GM23338 (cell line): ENCODE results near the gene RAB3GAP1. TPM values are rescaled to one million over a fixed set of nuclear protein-coding genes. Genes with fewer than 3 reads are reported as not detected.

Experiments used
- ATAC-seq: fragments of 200-7000 bp; cut with Tn5 transposase; 3 replicates; pipeline ENCODE4 v1.9.1; 2020
- DNase-seq: peaks from one replicate; pipeline ENCODE4 v3.0.0-alpha.2; 2015; ENCODE audit warnings: low spot score
- H2AFZ ChIP-seq: fragments of 200-600 bp; sonication (generic); 2 replicates; pipeline ENCODE4 v1.8.0; 2016; ENCODE audit warnings: antibody characterized with exemption, mild to moderate bottlenecking, moderate library complexity
- H3F3A ChIP-seq: fragments of 200-600 bp; sonication (generic); replicated peaks from 2 replicates; pipeline ENCODE4 v1.8.0; 2017; ENCODE audit warnings: antibody characterized with exemption, mixed run types, low read depth
- H3K27ac ChIP-seq: fragments of 200-600 bp; sonication (generic); 2 replicates; pipeline ENCODE4 v1.6.1; 2016; ENCODE audit warnings: low read depth
- H3K27me3 ChIP-seq: fragments of 200-600 bp; sonication (generic); 2 replicates; pipeline ENCODE4 v1.8.0; 2016; ENCODE audit warnings: mild to moderate bottlenecking, mixed run types, moderate library complexity; ENCODE audit not compliant: insufficient read depth
- H3K36me3 ChIP-seq: fragments of 200-600 bp; sonication (generic); 2 replicates; pipeline ENCODE4 v1.8.0; 2016; ENCODE audit warnings: mild to moderate bottlenecking; ENCODE audit not compliant: insufficient read depth
- H3K4me1 ChIP-seq: fragments of 200-600 bp; sonication (generic); 2 replicates; pipeline ENCODE4 v1.8.0; 2016; ENCODE audit warnings: mild to moderate bottlenecking, moderate library complexity; ENCODE audit not compliant: insufficient read depth
- H3K4me2 ChIP-seq: fragments of 200-600 bp; sonication (generic); 2 replicates; pipeline ENCODE4 v1.7.1; 2017; ENCODE audit warnings: mixed run types
- H3K4me3 ChIP-seq: fragments of 200-600 bp; sonication (generic); 2 replicates; pipeline ENCODE4 v1.6.1; 2016; ENCODE audit warnings: mixed run types
- H3K79me2 ChIP-seq: fragments of 200-600 bp; sonication (generic); replicated peaks from 2 replicates; pipeline ENCODE4 v1.8.0; 2017; ENCODE audit warnings: mild to moderate bottlenecking; ENCODE audit not compliant: insufficient read depth
- H3K9me2 ChIP-seq: fragments of 200-600 bp; sonication (generic); 2 replicates; pipeline ENCODE4 v1.8.0; 2017; ENCODE audit not compliant: insufficient read depth
- H4K20me1 ChIP-seq: fragments of 200-600 bp; sonication (generic); replicated peaks from 2 replicates; pipeline ENCODE4 v1.8.0; 2017; ENCODE audit warnings: mild to moderate bottlenecking; ENCODE audit not compliant: insufficient read depth
- H3K27ac Mint-ChIP-seq: 2 replicates; pipeline ENCODE4 v1.8.0; 2020; ENCODE audit warnings: inconsistent platforms, mild to moderate bottlenecking, moderate library complexity, mixed read lengths
- H3K27me3 Mint-ChIP-seq: 3 replicates; pipeline ENCODE4 v1.8.0; 2022; ENCODE audit warnings: low read depth, mild to moderate bottlenecking, moderate library complexity, mixed read lengths, inconsistent platforms; ENCODE audit not compliant: insufficient read depth, poor library complexity
- H3K36me3 Mint-ChIP-seq: 3 replicates; pipeline ENCODE4 v1.8.0; 2021; ENCODE audit warnings: low read depth, mild to moderate bottlenecking, inconsistent platforms, moderate library complexity, mixed read lengths
- H3K4me1 Mint-ChIP-seq: 3 replicates; pipeline ENCODE4 v1.8.0; 2020; ENCODE audit warnings: mild to moderate bottlenecking, inconsistent platforms, mixed read lengths
- H3K4me3 Mint-ChIP-seq: 3 replicates; pipeline ENCODE4 v1.8.0; 2021; ENCODE audit warnings: moderate library complexity, mild to moderate bottlenecking, inconsistent platforms, mixed read lengths
- H3K9me3 Mint-ChIP-seq: 3 replicates; pipeline ENCODE4 v1.8.0; 2020; ENCODE audit warnings: moderate library complexity, mild to moderate bottlenecking, inconsistent platforms, mixed read lengths
- CREB1 ChIP-seq: fragments of 250-450 bp; sonication (Bioruptor Pico); IDR thresholded peaks from 2 replicates; pipeline ENCODE4 v1.5.0; 2020; ENCODE audit warnings: low read depth, mild to moderate bottlenecking, moderate library complexity
- CTCF ChIP-seq, 2 experiments: fragments of 200-600 bp in 1 of 2; sonication (generic) in 1 of 2; conservative IDR thresholded peaks; 2 replicates each; pipeline versions ENCODE4 v1.5.1 to v1.6.1; 2016 to 2017; ENCODE audit warnings: antibody characterized with exemption in 2 of 2, low read depth in 2 of 2, mild to moderate bottlenecking in 2 of 2, moderate library complexity in 1 of 2
- ETS1 ChIP-seq: IDR thresholded peaks from 2 replicates; pipeline ENCODE4 v1.6.1; 2016; ENCODE audit warnings: antibody characterized with exemption
- EZH2 ChIP-seq: fragments of 200-600 bp; sonication (generic); IDR thresholded peaks from one replicate; pipeline ENCODE4 v1.8.0; 2017; ENCODE audit warnings: antibody characterized with exemption, mild to moderate bottlenecking, low read depth; ENCODE audit not compliant: unreplicated experiment
- EZH2phosphoT487 ChIP-seq: fragments of 200-600 bp; sonication (generic); IDR thresholded peaks from one replicate; pipeline ENCODE4 v1.8.1; 2018; ENCODE audit warnings: antibody characterized with exemption; ENCODE audit not compliant: unreplicated experiment
- JUNB ChIP-seq: IDR thresholded peaks from one replicate; pipeline ENCODE4 v1.6.1; 2016; ENCODE audit warnings: antibody characterized with exemption; ENCODE audit not compliant: unreplicated experiment
- NANOG ChIP-seq: IDR thresholded peaks from 2 replicates; pipeline ENCODE4 v1.6.1; 2016; ENCODE audit warnings: antibody characterized with exemption, borderline replicate concordance
- POLR2AphosphoS5 ChIP-seq: IDR thresholded peaks from 2 replicates; pipeline ENCODE4 v1.6.1; 2016; ENCODE audit warnings: antibody characterized with exemption, low read depth
- REST ChIP-seq: IDR thresholded peaks from one replicate; pipeline ENCODE4 v1.6.1; 2018; ENCODE audit warnings: antibody characterized with exemption; ENCODE audit not compliant: unreplicated experiment
- STAT1 ChIP-seq: IDR thresholded peaks from one replicate; pipeline ENCODE4 v1.6.1; 2016; ENCODE audit warnings: antibody characterized with exemption; ENCODE audit not compliant: unreplicated experiment
- ZNF114 ChIP-seq: fragments of 250-450 bp; sonication (Bioruptor Pico); IDR thresholded peaks from 2 replicates; pipeline ENCODE4 v1.5.0; 2020; ENCODE audit warnings: mild to moderate bottlenecking, moderate library complexity
- ZNF331 ChIP-seq: fragments of 250-450 bp; sonication (Bioruptor Pico); IDR thresholded peaks from 2 replicates; pipeline ENCODE4 v1.5.0; 2020; ENCODE audit warnings: low read depth, mild to moderate bottlenecking, moderate library complexity
- ZNF462 ChIP-seq: fragments of 250-450 bp; sonication (Bioruptor Pico); IDR thresholded peaks from 2 replicates; pipeline ENCODE4 v1.5.0; 2020; ENCODE audit warnings: mild to moderate bottlenecking, moderate library complexity
- polyA plus RNA-seq: library from polyadenylated mRNA; unstranded; fragments of >200 nt; fragmentation: Nextera tagmentation; extraction: Ambion mirVana; gene quantifications from 2 replicates; pipeline ENCODE4 v1.2.1, GENCODE V29; 2016
- total RNA-seq: library from RNA; depleted of rRNA; stranded (reverse); fragments of >200 nt; shearing (Covaris generic); gene quantifications from 2 replicates; pipeline ENCODE4 v1.2.3, GENCODE V29; 2014

RAB3GAP1 gene
- total and polyA plus RNA-seq, 2 experiments from 2014 or later, result 22.5 to 40.4 TPM

- Mint-ChIP-seq H3K9me3 (no peaks in the 10 kb centered on the region), H3K27me3 (no peaks in the 10 kb centered on the region), H3K4me3 (no peak overlapping the region), H3K4me1 (no peaks in the 10 kb centered on the region), H3K36me3 (peaks cover 37% of the 10 kb centered on the region), H3K27ac (no peak overlapping the region)
- Histone ChIP-seq H4K20me1 (0 out of 2 replicates have a peak, but pooled peaks cover 5% of the 10 kb centered on the region), H3K4me1 (no peaks in the 10 kb centered on the region), H3K4me2 (no peak overlapping the region), H3K27me3 (no peaks in the 10 kb centered on the region), H3K4me3 (no peak overlapping the region), H3K9me2 (no peaks in the 10 kb centered on the region), H3K36me3 (peaks cover 20% of the 10 kb centered on the region), H2AFZ (no peak overlapping the region), H3F3A (no peaks in the 10 kb centered on the region), H3K79me2 (no peaks in the 10 kb centered on the region), H3K27ac (no peak overlapping the region)
- DNase-seq (no peak), ATAC-seq (no peak)
- TF ChIP-seq POLR2AphosphoS5, result no peak
- no peak for TF ChIP-seq CREB1 (CRISPR knock-in tag)
- TF ChIP-seq ZNF114 (CRISPR knock-in tag), result no peak
- TF ChIP-seq EZH2phosphoT487, result no peak
- TF ChIP-seq EZH2, result no peak
- TF ChIP-seq REST, result no peak
- no peak for TF ChIP-seq ZNF462 (CRISPR knock-in tag)
- TF ChIP-seq ZNF331 (CRISPR knock-in tag), result no peak
- TF ChIP-seq STAT1, result no peak
- TF ChIP-seq CTCF (conservative IDR thresholded peaks at IDR 0.05; ENCODE audit: low read depth in 2 of 2), result no peak
- TF ChIP-seq ETS1, result no peak
- no peak for TF ChIP-seq JUNB
- no peak for TF ChIP-seq NANOG
Observed at GRCh38 chr2:135132314-135132713, 80.2 kb downstream of the RAB3GAP1 start.
